OCI-LY7 (cell line): ENCODE data around the gene GET4. TPM values are rescaled to one million over a fixed set of nuclear protein-coding genes. Genes with fewer than 3 reads are reported as not detected.

Source experiments
- BruUV-seq: library from RNA; stranded (reverse); fragments of 400-500 nt; replicated peaks from 2 replicates; lab custom pipeline; 2021; lab: Mats Ljungman, UMichigan
- CTCF ChIA-PET: fragments of 300-600 bp; sonication (Branson Sonifier 250); formaldehyde crosslinking; loops from one replicate; lab custom pipeline; 2022; ENCODE audit warnings: antibody characterized with exemption; ENCODE audit not compliant: unreplicated experiment; lab: Charles Lee
- POLR2A ChIA-PET: fragments of 300-600 bp; sonication (Branson Sonifier 250); formaldehyde crosslinking; loops from one replicate; lab custom pipeline; 2022; ENCODE audit warnings: antibody characterized with exemption; lab: Charles Lee
- DNase-seq: peaks from one replicate; pipeline ENCODE4 v3.0.0-alpha.2; 2015; ENCODE audit warnings: low spot score
- H2AFZ ChIP-seq: fragments of 200-600 bp; sonication (generic), shearing (Covaris generic); 2 replicates; pipeline ENCODE4 v1.6.1; 2014; ENCODE audit warnings: mild to moderate bottlenecking, antibody characterized with exemption, low read length, moderate library complexity
- H3K27ac ChIP-seq: fragments of 200-600 bp; sonication (generic); 2 replicates; pipeline ENCODE4 v1.5.1; 2014; ENCODE audit warnings: mixed run types, low read depth, mild to moderate bottlenecking, moderate library complexity, low read length, inconsistent platforms; ENCODE audit not compliant: poor library complexity, severe bottlenecking
- H3K36me3 ChIP-seq: fragments of 200-600 bp; sonication (generic); 2 replicates; pipeline ENCODE4 v1.6.1; 2014; ENCODE audit warnings: mild to moderate bottlenecking, antibody characterized with exemption, low read length, moderate library complexity, mixed read lengths; ENCODE audit not compliant: insufficient read depth
- H3K4me1 ChIP-seq: fragments of 200-600 bp; sonication (generic); 2 replicates; pipeline ENCODE4 v1.5.1; 2014; ENCODE audit warnings: mild to moderate bottlenecking, low read length; ENCODE audit not compliant: insufficient read depth, poor library complexity, severe bottlenecking
- H3K4me2 ChIP-seq: fragments of 200-600 bp; sonication (generic); 2 replicates; pipeline ENCODE4 v1.6.1; 2014; ENCODE audit warnings: mild to moderate bottlenecking, low read length
- H3K4me3 ChIP-seq: fragments of 200-600 bp; sonication (generic); 2 replicates; pipeline ENCODE4 v1.5.1; 2014; ENCODE audit warnings: mild to moderate bottlenecking, low read depth, low read length; ENCODE audit not compliant: poor library complexity, severe bottlenecking
- H3K79me2 ChIP-seq: fragments of 200-600 bp; sonication (generic); 2 replicates; pipeline ENCODE4 v1.6.1; 2016; ENCODE audit warnings: low read depth, mild to moderate bottlenecking, low read length, moderate library complexity, mixed read lengths; ENCODE audit not compliant: insufficient read depth
- H3K9me2 ChIP-seq: fragments of 200-600 bp; sonication (generic); 2 replicates; pipeline ENCODE4 v1.6.1; 2016; ENCODE audit warnings: mild to moderate bottlenecking, low read length, mixed read lengths; ENCODE audit not compliant: insufficient read depth
- H3K9me3 ChIP-seq: fragments of 200-600 bp; sonication (generic); 2 replicates; pipeline ENCODE4 v1.6.1; 2014; ENCODE audit warnings: mild to moderate bottlenecking, mixed run types, low read length, mixed read lengths
- H4K20me1 ChIP-seq: fragments of 200-600 bp; sonication (generic); 2 replicates; pipeline ENCODE4 v1.6.1; 2014; ENCODE audit warnings: mild to moderate bottlenecking, antibody characterized with exemption, low read length, moderate library complexity, mixed read lengths; ENCODE audit not compliant: insufficient read depth
- EZH2phosphoT487 ChIP-seq: fragments of 200-600 bp; sonication (generic); IDR thresholded peaks from 2 replicates; pipeline ENCODE4 v1.6.1; 2018; ENCODE audit warnings: low read depth, borderline replicate concordance, mild to moderate bottlenecking, mixed run types, antibody characterized with exemption, low read length, moderate library complexity, mixed read lengths
- intact Hi-C: fragments of 100-400 bp; cut with micrococcal nuclease; formaldehyde crosslinking; loops from one replicate; pipeline ENCODE4 v1.10.0; 2022; ENCODE audit not compliant: unreplicated experiment
- total RNA-seq, 2 experiments: library from RNA; depleted of rRNA in 1 of 2; stranded (reverse); fragments of >200 nt in 1 of 2; shearing (Covaris generic) in 1 of 2; gene quantifications; 2 replicates each; pipeline ENCODE4 v1.2.3, GENCODE V29; 2014 to 2022
- TF ChIP-seq, protein P1 (sequence below): fragments of 200-600 bp; sonication (generic); conservative IDR thresholded peaks from 2 replicates; pipeline ENCODE4 v1.5.1; 2014; ENCODE audit warnings: mild to moderate bottlenecking, antibody characterized with exemption, low read length, moderate library complexity, mixed read lengths

The GET4 gene
- total RNA-seq, 2 experiments from 2014 or later: 46.3 to 54.5 TPM

DNA sequence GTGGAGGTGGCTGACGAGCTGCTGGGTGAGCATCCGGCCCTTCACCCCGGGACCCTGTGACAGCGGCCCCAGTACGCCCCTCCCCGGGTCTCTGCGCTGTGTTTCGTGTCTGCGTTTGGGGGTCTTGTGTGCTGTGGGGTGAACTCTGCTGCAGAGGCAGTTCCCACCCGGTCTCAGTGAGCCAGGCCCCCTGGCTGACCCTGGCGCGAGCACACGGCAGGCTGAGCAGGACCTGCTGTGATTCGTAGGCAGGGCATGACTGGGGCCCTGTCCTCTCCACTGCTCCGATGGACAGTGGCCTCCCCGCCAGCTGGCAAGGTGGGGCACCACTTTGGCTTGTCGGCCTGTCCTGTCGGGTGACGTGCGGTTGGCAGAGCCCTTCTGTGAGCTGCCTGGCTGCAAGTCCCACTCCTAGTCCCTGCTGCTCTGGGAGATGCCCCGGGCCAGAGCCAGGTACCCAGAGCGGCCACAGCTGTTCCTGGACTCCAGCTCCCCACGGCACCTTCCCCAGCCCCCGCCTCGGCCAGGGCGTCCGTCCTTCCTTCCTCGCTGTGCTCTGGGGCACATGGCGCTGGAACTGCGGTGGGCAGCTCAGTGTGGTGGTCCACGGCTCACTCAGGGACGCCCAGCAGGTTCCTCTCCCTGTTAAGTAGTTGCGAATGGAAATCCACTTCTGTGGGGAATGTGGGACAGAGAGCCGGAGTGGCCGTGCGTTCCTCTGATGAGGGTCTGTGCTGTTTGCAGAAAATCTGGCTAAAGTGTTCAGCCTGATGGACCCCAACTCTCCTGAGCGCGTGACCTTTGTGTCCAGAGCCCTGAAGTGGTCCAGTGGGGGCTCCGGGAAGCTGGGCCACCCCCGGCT lies 10.5 kb downstream of the GET4 start:
- no peaks in the 10 kb centered on the region for H3K9me2 ChIP-seq
- H3K4me3 ChIP-seq: no peak overlapping the region
- no peaks in the 10 kb centered on the region for H3K4me1 ChIP-seq
- no peak overlapping the region for H3K27ac ChIP-seq
- no TSS peak for BruUV-seq
- intact Hi-C loops: no loop called here
- H4K20me1 ChIP-seq: no peaks in the 10 kb centered on the region
- peaks cover 65% of the 10 kb centered on the region for H3K36me3 ChIP-seq
- ChIA-PET POLR2A (no interaction called here), CTCF (no interaction called here)
- no peak for DNase-seq
- TF ChIP-seq, protein P1, sequence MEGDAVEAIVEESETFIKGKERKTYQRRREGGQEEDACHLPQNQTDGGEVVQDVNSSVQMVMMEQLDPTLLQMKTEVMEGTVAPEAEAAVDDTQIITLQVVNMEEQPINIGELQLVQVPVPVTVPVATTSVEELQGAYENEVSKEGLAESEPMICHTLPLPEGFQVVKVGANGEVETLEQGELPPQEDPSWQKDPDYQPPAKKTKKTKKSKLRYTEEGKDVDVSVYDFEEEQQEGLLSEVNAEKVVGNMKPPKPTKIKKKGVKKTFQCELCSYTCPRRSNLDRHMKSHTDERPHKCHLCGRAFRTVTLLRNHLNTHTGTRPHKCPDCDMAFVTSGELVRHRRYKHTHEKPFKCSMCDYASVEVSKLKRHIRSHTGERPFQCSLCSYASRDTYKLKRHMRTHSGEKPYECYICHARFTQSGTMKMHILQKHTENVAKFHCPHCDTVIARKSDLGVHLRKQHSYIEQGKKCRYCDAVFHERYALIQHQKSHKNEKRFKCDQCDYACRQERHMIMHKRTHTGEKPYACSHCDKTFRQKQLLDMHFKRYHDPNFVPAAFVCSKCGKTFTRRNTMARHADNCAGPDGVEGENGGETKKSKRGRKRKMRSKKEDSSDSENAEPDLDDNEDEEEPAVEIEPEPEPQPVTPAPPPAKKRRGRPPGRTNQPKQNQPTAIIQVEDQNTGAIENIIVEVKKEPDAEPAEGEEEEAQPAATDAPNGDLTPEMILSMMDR: no peak
- no peaks in the 10 kb centered on the region for H3K9me3 ChIP-seq
- no peak overlapping the region for H3K4me2 ChIP-seq
- no peak overlapping the region for H2AFZ ChIP-seq
- peaks cover 37% of the 10 kb centered on the region for H3K79me2 ChIP-seq

DNA sequence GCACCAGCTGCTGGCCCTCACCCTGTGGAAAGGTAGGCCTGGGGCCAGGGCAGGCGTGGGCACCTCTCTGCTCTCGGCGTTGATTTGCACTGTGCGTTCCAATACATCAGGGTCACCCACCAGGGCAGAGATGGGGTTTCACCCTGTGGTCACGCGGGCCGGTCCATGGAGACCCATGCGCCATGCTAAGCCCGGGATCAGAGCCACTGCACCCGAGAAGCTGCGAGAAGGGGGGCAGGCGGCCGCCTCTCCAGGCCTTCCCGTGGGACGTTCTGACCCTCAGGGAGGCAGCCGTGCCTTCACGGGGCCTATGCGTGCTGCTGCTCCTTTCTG lies 11.1 kb downstream of the GET4 start:
- Histone ChIP-seq H3K4me1 (no peaks in the 10 kb centered on the region), H2AFZ (no peak overlapping the region), H3K4me3 (no peak overlapping the region), H4K20me1 (no peaks in the 10 kb centered on the region), H3K36me3 (peaks cover 65% of the 10 kb centered on the region), H3K9me2 (no peaks in the 10 kb centered on the region), H3K79me2 (peaks cover 31% of the 10 kb centered on the region; the same call in 1 of the 2 replicates), H3K9me3 (no peaks in the 10 kb centered on the region), H3K27ac (no peak overlapping the region), H3K4me2 (no peak overlapping the region)
- no TSS peak for BruUV-seq
- CTCF ChIA-PET: no interaction called here
- intact Hi-C loops: no loop called here
- DNase-seq: no peak
- POLR2A ChIA-PET: no interaction called here
- TF ChIP-seq, protein P1: no peak
- no peak for TF ChIP-seq EZH2phosphoT487
